Neuron (in vitro differentiated cells): ENCODE measurements around the gene KDELR1.

Experiments
- H2AFZ ChIP-seq: one replicate; pipeline ENCODE4 v1.6.1; 2013; ENCODE audit warnings: low read depth, mild to moderate bottlenecking, inconsistent platforms, low read length, moderate library complexity
- H3K27me3 ChIP-seq: one replicate; pipeline ENCODE4 v1.6.1; 2013; ENCODE audit warnings: low read length; ENCODE audit not compliant: insufficient read depth
- H3K36me3 ChIP-seq: one replicate; pipeline ENCODE4 v1.6.1; 2013; ENCODE audit warnings: low read length; ENCODE audit not compliant: insufficient read depth
- H3K4me1 ChIP-seq: one replicate; pipeline ENCODE4 v1.6.1; 2013; ENCODE audit warnings: low read length; ENCODE audit not compliant: insufficient read depth
- H3K4me3 ChIP-seq: 2 replicates; pipeline ENCODE4 v1.5.1; 2013; ENCODE audit warnings: mild to moderate bottlenecking, low read length, moderate library complexity
- H3K9me3 ChIP-seq: one replicate; pipeline ENCODE4 v1.6.1; 2013; ENCODE audit warnings: low read length

KDELR1 gene

DNA sequence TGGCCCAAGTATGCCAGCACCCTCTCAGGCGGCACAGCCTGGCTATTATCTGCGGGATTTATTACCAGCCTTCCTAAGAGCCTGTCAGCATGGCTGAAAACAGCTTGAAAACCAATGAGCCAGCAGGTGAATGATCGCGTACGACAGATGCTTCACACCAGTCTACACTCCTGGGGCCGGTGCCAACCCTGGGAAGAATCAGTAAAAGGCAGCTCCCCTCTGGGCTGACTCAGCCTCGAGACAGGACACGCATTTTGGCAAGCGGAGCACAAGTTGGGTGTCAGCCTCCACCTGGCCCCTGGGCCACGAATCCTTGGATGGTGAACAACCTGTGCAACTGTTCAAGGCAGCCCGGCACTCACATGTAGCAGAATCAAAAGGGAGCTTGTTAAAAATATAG is 50.4 kb downstream of the KDELR1 start:
- no peak overlapping the region for H3K4me3 ChIP-seq
- H3K27me3 ChIP-seq = no peaks in the 10 kb centered on the region
- no peaks in the 10 kb centered on the region for H3K36me3 ChIP-seq
- no peaks in the 10 kb centered on the region for H3K4me1 ChIP-seq
- no peaks in the 10 kb centered on the region for H3K9me3 ChIP-seq
- no peak overlapping the region for H2AFZ ChIP-seq

DNA sequence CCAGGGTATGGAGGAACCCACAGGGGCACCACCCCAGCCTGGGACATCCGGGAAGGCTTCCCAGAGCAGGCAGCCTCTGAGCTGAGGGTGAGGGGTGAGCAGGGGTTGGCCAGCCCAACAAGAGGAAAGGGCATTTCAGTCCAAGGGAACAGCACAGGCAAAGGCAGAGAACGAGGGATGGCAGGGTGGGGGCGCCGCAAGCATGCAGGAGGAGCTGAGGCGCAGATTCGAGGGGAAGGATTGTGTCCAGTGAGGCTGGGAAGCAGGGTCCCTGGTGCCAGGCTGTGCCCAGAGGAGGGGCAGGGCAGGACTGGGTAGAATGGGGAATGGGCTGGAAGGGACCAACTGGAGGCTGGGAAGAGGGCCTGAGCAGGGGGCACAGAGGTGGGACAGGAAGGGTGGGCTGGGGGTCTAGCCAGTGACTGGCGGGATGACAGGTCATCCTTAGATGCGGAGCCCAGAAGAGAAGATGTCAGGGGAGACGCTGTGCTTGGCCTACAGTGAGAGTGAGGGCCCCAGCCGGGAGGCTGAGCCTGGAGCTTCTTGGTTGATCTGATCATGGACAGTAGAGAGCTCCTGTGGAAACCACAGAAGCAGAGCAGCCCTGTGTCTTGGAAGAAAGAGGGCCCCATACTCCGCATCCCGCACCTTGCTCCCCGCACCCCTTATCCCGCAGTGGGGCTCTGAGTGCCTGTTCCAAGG is 52.4 kb downstream of the KDELR1 start:
- Histone ChIP-seq H3K27me3 (no peaks in the 10 kb centered on the region), H3K9me3 (no peaks in the 10 kb centered on the region), H3K36me3 (no peaks in the 10 kb centered on the region), H3K4me1 (no peaks in the 10 kb centered on the region), H2AFZ (no peak overlapping the region), H3K4me3 (no peak overlapping the region)

DNA sequence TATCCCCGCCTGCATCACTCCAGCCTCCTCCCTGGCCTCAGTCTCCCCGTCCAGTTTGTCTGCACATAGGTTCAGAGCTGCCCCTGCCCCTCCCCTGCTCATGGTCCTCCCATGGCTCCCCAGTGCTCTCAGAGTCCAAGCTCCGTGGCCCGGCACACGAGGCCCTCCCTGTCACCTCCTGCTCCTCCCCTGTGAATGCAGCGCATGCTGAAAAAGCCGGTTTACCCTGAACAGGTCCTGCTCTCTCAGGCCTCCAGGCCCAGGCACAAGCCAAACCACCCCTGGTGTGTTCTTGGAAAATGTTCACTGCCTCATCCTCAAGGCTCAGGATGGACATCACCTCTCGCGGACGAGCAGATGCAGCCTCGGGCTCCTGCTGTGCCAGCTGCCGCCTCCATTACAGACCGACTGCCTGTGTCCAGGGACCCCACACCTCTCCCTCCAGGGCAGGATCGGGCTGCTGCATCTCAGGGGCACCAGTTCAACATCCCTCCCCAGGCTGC is 53.0 kb downstream of the KDELR1 start:
- no peaks in the 10 kb centered on the region for H3K27me3 ChIP-seq
- no peak overlapping the region for H2AFZ ChIP-seq
- no peaks in the 10 kb centered on the region for H3K4me1 ChIP-seq
- no peaks in the 10 kb centered on the region for H3K9me3 ChIP-seq
- H3K36me3 ChIP-seq = no peaks in the 10 kb centered on the region
- H3K4me3 ChIP-seq = no peak overlapping the region

DNA sequence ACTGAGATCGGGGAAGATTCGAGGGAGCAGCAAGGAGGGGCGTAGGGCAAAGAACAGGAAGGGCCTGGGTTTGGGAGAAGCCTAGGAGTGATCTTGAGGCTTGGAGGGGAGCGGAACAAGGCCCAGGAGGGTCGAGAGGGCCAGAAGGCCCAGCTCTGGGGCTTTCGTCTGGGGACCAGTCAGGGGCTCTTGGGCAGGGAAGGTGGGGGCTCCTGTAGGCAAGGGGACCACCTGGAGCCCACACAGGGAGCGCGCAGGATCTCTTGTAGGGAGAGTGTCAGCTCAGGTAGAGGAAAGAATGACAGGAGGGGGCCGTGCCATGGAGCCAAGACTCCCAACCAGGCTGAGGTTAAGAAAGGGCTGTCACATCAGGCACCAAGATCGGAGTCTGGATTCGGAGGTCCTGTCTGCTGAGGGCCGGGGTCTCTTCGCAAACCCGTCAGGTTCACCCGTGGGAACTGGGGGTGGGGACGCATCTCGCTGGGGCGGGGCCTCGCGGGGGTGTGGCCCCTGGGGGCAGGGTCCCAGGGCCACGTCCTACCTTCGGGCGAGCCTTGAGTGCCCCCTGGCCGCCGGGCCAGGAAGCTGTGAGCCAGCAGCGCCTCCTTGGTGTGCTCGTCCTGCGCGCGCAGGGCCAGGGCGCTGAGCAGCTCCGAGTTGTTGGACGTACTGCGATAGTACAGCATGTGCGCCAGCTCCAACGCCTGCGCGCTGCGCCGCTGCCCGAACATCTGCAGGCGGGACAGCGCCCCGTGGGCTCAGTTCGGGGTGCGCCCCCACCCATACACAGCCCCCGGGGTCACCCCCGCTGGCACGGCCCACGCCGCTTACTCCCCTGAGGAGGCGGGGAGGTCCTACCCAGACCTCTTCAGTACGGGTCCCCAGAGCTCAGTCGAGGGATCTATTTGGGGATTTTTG is 57.6 kb downstream of the KDELR1 start:
- Histone ChIP-seq H3K9me3 (peaks cover 2% of the 10 kb centered on the region), H3K4me3 (peak overlapping the region; percentile 6), H2AFZ (no peak overlapping the region), H3K36me3 (no peaks in the 10 kb centered on the region), H3K27me3 (no peaks in the 10 kb centered on the region), H3K4me1 (no peaks in the 10 kb centered on the region)

DNA sequence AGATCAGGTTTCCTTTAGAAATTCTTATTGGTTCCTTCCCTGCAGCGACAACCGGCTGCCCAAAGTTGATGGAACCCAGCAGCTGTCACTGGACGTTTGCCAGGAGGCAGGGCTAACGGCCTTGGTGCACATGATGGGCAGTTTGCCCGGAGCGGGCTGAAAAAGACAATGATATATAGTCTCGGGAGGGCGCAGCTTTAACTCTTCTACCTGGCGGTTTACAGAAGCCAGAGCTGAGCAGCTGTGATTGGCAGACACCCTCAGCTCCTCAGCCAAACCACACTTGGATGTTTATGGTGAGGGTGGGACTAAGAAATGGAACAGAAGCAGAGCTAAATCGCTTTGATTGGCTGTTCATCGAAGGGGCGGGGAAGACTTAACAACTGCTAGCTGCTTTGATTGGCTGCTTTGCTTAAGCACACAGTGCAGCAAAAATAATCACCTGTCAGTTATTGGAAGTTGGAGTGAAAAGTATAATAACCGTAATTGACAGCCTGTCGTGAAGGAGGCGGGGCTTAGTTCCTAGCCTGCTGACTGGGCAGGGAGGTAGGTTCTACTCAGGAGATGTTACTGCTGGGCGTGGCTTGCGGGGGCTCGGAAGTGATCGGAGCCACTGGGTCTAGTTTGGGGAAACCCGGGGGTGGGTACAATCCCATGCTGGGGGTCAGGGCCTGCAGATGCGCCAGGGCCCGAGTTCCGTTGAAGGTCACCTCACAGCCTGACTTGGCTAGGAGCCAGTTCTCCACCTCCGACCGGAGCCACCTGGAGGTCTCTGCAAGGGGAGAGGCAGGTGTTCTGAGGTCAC is 58.5 kb downstream of the KDELR1 start:
- Histone ChIP-seq H2AFZ (peak overlapping the region; percentile 51), H3K9me3 (peaks cover 2% of the 10 kb centered on the region), H3K4me3 (peak overlapping the region; percentile 6), H3K4me1 (no peaks in the 10 kb centered on the region), H3K27me3 (no peaks in the 10 kb centered on the region), H3K36me3 (no peaks in the 10 kb centered on the region)
